Measurements from ENCODE around the gene SMURF2. TPM values are rescaled to one million over a fixed set of nuclear protein-coding genes. Genes with fewer than 3 reads are reported as not detected.

The SMURF2 gene
- total and polyA plus RNA-seq, 9 of the 15 experiments (the other 6 are each of a cell fraction or from before 2014, with no cell fraction given): 3.8 to 22.0 (median 14.8) TPM

DNA sequence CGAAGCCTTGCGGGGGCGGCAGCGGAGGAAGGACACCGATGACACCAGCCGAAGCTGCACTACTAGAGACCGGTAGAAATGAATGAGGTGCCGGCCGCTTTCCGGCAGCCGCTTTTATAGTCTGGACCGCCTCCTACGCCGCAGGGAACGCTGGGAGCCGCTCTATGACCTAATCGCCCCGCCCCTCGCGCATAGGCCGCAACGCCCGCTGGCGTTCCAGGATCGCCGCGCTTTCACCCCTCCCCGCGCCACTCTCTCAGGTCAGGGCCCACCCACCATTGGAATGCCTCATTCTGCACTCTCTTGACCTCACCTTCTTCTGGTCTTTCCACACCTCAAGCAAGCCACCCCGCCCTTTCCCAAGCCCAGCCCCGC is 155.9 kb downstream of the SMURF2 start, which contains the start of gene DDX5 (continued):
- TF ChIP-seq ZBED1 (IDR thresholded peaks at IDR 0.05): peak; percentile 86
- no peak for TF ChIP-seq IRF2 (CRISPR knock-in tag; IDR thresholded peaks at IDR 0.05)
- TF ChIP-seq BRD9 (IDR thresholded peaks at IDR 0.05; ENCODE audit: low read depth, partially characterized antibody): no peak
- no peak; the same call in 1 of the 2 replicates for TF ChIP-seq PHF8 (IDR thresholded peaks at IDR 0.05; ENCODE audit: borderline replicate concordance, low read length)
- TF ChIP-seq, protein P1, sequence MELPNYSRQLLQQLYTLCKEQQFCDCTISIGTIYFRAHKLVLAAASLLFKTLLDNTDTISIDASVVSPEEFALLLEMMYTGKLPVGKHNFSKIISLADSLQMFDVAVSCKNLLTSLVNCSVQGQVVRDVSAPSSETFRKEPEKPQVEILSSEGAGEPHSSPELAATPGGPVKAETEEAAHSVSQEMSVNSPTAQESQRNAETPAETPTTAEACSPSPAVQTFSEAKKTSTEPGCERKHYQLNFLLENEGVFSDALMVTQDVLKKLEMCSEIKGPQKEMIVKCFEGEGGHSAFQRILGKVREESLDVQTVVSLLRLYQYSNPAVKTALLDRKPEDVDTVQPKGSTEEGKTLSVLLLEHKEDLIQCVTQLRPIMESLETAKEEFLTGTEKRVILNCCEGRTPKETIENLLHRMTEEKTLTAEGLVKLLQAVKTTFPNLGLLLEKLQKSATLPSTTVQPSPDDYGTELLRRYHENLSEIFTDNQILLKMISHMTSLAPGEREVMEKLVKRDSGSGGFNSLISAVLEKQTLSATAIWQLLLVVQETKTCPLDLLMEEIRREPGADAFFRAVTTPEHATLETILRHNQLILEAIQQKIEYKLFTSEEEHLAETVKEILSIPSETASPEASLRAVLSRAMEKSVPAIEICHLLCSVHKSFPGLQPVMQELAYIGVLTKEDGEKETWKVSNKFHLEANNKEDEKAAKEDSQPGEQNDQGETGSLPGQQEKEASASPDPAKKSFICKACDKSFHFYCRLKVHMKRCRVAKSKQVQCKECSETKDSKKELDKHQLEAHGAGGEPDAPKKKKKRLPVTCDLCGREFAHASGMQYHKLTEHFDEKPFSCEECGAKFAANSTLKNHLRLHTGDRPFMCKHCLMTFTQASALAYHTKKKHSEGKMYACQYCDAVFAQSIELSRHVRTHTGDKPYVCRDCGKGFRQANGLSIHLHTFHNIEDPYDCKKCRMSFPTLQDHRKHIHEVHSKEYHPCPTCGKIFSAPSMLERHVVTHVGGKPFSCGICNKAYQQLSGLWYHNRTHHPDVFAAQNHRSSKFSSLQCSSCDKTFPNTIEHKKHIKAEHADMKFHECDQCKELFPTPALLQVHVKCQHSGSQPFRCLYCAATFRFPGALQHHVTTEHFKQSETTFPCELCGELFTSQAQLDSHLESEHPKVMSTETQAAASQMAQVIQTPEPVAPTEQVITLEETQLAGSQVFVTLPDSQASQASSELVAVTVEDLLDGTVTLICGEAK (IDR thresholded peaks at IDR 0.05): no peak
- TF ChIP-seq, protein P1 (CRISPR knock-in tag; IDR thresholded peaks at IDR 0.05): no peak
- TF ChIP-seq, protein P2, sequence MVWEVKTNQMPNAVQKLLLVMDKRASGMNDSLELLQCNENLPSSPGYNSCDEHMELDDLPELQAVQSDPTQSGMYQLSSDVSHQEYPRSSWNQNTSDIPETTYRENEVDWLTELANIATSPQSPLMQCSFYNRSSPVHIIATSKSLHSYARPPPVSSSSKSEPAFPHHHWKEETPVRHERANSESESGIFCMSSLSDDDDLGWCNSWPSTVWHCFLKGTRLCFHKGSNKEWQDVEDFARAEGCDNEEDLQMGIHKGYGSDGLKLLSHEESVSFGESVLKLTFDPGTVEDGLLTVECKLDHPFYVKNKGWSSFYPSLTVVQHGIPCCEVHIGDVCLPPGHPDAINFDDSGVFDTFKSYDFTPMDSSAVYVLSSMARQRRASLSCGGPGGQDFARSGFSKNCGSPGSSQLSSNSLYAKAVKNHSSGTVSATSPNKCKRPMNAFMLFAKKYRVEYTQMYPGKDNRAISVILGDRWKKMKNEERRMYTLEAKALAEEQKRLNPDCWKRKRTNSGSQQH (CRISPR knock-in tag; IDR thresholded peaks at IDR 0.05): no peak
- peak; percentile 87 for TF ChIP-seq JUND (IDR thresholded peaks at IDR 0.05; ENCODE audit: borderline replicate concordance, low read depth, low read length)
- TF ChIP-seq JUND (tag; IDR thresholded peaks at IDR 0.05; ENCODE audit: borderline replicate concordance, low read depth, low read length): peak; percentile 75; the same call in 1 of the 3 replicates
- no peak for TF ChIP-seq ZNF253 (CRISPR knock-in tag; conservative IDR thresholded peaks at IDR 0.05)
- no peak for TF ChIP-seq HES1 (IDR thresholded peaks at IDR 0.05; ENCODE audit: low read depth)
- peak; percentile 26 to 96; a peak in 3 of 4 replicates for TF ChIP-seq TEAD1 (CRISPR knock-in tag; IDR thresholded peaks at IDR 0.05)
- TF ChIP-seq MNT (conservative IDR thresholded peaks at IDR 0.05): no peak
- no peak for TF ChIP-seq ZNF561 (CRISPR knock-in tag; conservative IDR thresholded peaks at IDR 0.05)
- no peak for TF ChIP-seq ADNP (tag; IDR thresholded peaks at IDR 0.05)
- no peak for TF ChIP-seq NR2F6 (CRISPR knock-in tag; IDR thresholded peaks at IDR 0.05)
- TF ChIP-seq TGIF2 (CRISPR knock-in tag; IDR thresholded peaks at IDR 0.05): no peak

Data from K562 (cell line).